B cell (primary cell): ENCODE results near the gene ZDHHC14.

Source experiments
- CTCF ChIP-seq: fragments of 200-600 bp; IDR thresholded peaks from one replicate; pipeline ENCODE4 v1.8.0; 2022; ENCODE audit warnings: antibody characterized with exemption, mild to moderate bottlenecking
- EZH2 ChIP-seq: IDR thresholded peaks from 2 replicates; pipeline ENCODE4 v1.6.1; 2012; ENCODE audit warnings: borderline replicate concordance, low read depth, mild to moderate bottlenecking, moderate library complexity, low read length; ENCODE audit not compliant: insufficient read depth, poor library complexity, severe bottlenecking

GRCh38 chr6:157339432-157339831, 41.6 kb upstream of the ZDHHC14 start:
- TF ChIP-seq CTCF (no peak), EZH2 (no peak)
